Astrocyte (in vitro differentiated cells and primary cell): ENCODE results near the gene SENP1. TPM values are rescaled to one million over a fixed set of nuclear protein-coding genes. Genes with fewer than 3 reads are reported as not detected.
A peak's percentile ranks its signal among the peaks of the same experiment; 100 is the strongest.

ENCODE experiments used
- microRNA-seq: library from miRNA; unstranded; fragments of <30 nt; microRNA quantifications from one replicate; pipeline ENCODE4 v1.2.0, GENCODE V29; 2020
- total RNA-seq: library from RNA; stranded (reverse); gene quantifications from 2 replicates; pipeline ENCODE4 v1.2.1, GENCODE V29; 2021

Gene SENP1
- total RNA-seq, 1 donor from 2014 or later, result 13.6 TPM

Small RNAs within 50 kb of the gene (microRNA-seq; reads per million reads assigned to microRNA genes)
- gene MIR6505, result 4.7 reads per million, percentile 19 among the genes with 10 or more reads in this experiment

Other genes with a start within 250 kb of the SENP1 start
- 6.1 and 6.6 TPM in 2 replicates for gene VDR, start 201.1 kb downstream of the SENP1 start, total RNA-seq
- gene TMEM106C, start 142.5 kb downstream of the SENP1 start, total RNA-seq, result 19.4 and 30.0 TPM in 2 replicates
- gene COL2A1, start 101.6 kb downstream of the SENP1 start, total RNA-seq, result 11.2 and 20.3 TPM in 2 replicates
- 69.7 and 80.3 TPM in 2 replicates for gene PFKM, start 13.3 kb upstream of the SENP1 start, total RNA-seq
- gene ASB8, start 51.4 kb upstream of the SENP1 start, total RNA-seq, result 25.1 and 29.9 TPM in 2 replicates
- 3.3 and 3.5 TPM in 2 replicates for gene CCDC184, start 77.6 kb upstream of the SENP1 start, total RNA-seq
- not detected in 2 replicates for gene OR10AD1, start 97.2 kb upstream of the SENP1 start, total RNA-seq
- gene ZNF641, start 244.8 kb upstream of the SENP1 start, total RNA-seq, result 7.1 and 9.2 TPM in 2 replicates